Thyroid gland (tissue), 4 donors: ENCODE measurements around the gene LASP1NB. TPM values are rescaled to one million over a fixed set of nuclear protein-coding genes. Genes with fewer than 3 reads are reported as not detected.

Experiments
- DNase-seq, 2 donors: peaks; one replicate each; pipeline ENCODE4 v3.0.0-alpha.2; 2019
- H3K27ac ChIP-seq, 3 donors: fragments of 200-600 bp; sonication (generic); 1 replicate in 2 of 3; 2 replicates in 1 of 3; pipeline ENCODE4 v1.5.1; 2016 to 2019; ENCODE audit warnings: mild to moderate bottlenecking in 1 of 3, moderate library complexity in 1 of 3
- H3K27me3 ChIP-seq: fragments of 200-600 bp; sonication (generic); one replicate; pipeline ENCODE4 v1.5.1; 2019
- H3K36me3 ChIP-seq, 2 donors: fragments of 200-600 bp; sonication (generic); one replicate each; pipeline ENCODE4 v1.5.1; 2016 to 2019
- H3K4me1 ChIP-seq, 2 donors: fragments of 200-600 bp; sonication (generic); one replicate each; pipeline ENCODE4 v1.5.1; 2017 to 2019
- H3K4me3 ChIP-seq, 3 donors: fragments of 200-600 bp; sonication (generic); replicated peaks in 1 of 3; 1 replicate in 2 of 3; 2 replicates in 1 of 3; pipeline ENCODE4 v1.5.1; 2016; ENCODE audit warnings: mild to moderate bottlenecking in 1 of 3
- H3K9me3 ChIP-seq: fragments of 200-600 bp; sonication (generic); one replicate; pipeline ENCODE4 v1.5.1; 2017
- POLR2A ChIP-seq, 2 donors: fragments of 450-650 bp; IDR thresholded peaks; one replicate each; pipeline ENCODE4 v1.6.1; 2017; ENCODE audit warnings: antibody characterized with exemption in 2 of 2, mild to moderate bottlenecking in 2 of 2, moderate library complexity in 1 of 2
- WGBS, 2 donors: methylation state at CpG; one replicate each; pipeline ENCODE4 v1.1.5; 2017; 5-methylcytosine and 5-hydroxymethylcytosine counted together
- intact Hi-C: fragments of 100-400 bp; cut with DNase I; formaldehyde crosslinking; loops from one replicate; pipeline ENCODE4 v1.15.1; 2023
- microRNA-seq: library from miRNA; unstranded; fragments of <30 nt; microRNA quantifications from one replicate; pipeline ENCODE4, GENCODE V29; 2016
- small RNA-seq: library from RNA; depleted of rRNA; stranded (forward); fragments of <200 nt; gene quantifications from one replicate; pipeline ENCODE3, GENCODE V24; 2016
- total RNA-seq, 4 donors: library from RNA; depleted of rRNA; stranded (reverse); fragments of >200 nt; gene quantifications; one replicate each; pipeline ENCODE4 v1.2.3, GENCODE V29; 2016
- TF ChIP-seq, protein P1 (sequence below), 6 experiments: fragments of 200-600 bp in 3 of 6; fragments of 450-650 bp in 3 of 6; sonication (generic) in 3 of 6; IDR thresholded peaks; one replicate each; pipeline ENCODE4 v1.5.1; 2016 to 2019; ENCODE audit warnings: antibody characterized with exemption in 6 of 6, mild to moderate bottlenecking in 2 of 6, inconsistent platforms in 1 of 6, moderate library complexity in 1 of 6

Gene LASP1NB

DNA sequence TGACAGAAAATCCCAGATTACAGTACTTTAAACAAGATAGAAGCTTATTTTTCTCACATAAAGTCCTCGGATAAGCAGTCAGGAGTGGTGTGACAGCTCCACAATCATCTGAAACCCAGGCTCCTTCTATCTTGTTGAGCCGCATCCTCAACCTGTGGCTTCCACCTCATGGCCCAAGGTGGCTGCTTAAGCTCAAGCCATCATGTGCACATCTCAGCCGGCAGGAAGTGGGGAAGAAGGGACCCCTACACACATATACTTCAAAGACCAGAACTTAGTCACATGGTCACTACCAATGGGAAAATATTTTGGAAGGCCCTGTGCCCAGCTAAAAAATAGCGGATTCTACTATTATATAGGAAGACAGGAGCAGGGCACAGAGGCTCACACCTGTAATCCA, 52.8 kb downstream of the LASP1NB start:
- no peaks in the 10 kb centered on the region for H3K27me3 ChIP-seq
- H3K4me1 ChIP-seq, result peaks cover 0 to under 1% of the 10 kb centered on the region in 2 donors
- no peaks in the 10 kb centered on the region for H3K9me3 ChIP-seq
- no peaks in the 10 kb centered on the region for H3K36me3 ChIP-seq
- H3K27ac ChIP-seq, result no peak overlapping the region
- no peak overlapping the region for H3K4me3 ChIP-seq
- 94 to 98% methylated on average over 4 of the region's 4 CpGs for WGBS, 2 donors
- intact Hi-C loops, result no loop called here
- no peak for TF ChIP-seq POLR2A (IDR thresholded peaks at IDR 0.05)
- TF ChIP-seq, protein P1, sequence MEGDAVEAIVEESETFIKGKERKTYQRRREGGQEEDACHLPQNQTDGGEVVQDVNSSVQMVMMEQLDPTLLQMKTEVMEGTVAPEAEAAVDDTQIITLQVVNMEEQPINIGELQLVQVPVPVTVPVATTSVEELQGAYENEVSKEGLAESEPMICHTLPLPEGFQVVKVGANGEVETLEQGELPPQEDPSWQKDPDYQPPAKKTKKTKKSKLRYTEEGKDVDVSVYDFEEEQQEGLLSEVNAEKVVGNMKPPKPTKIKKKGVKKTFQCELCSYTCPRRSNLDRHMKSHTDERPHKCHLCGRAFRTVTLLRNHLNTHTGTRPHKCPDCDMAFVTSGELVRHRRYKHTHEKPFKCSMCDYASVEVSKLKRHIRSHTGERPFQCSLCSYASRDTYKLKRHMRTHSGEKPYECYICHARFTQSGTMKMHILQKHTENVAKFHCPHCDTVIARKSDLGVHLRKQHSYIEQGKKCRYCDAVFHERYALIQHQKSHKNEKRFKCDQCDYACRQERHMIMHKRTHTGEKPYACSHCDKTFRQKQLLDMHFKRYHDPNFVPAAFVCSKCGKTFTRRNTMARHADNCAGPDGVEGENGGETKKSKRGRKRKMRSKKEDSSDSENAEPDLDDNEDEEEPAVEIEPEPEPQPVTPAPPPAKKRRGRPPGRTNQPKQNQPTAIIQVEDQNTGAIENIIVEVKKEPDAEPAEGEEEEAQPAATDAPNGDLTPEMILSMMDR (IDR thresholded peaks at IDR 0.05), result no peak
- no peak for DNase-seq

Small RNAs within 50 kb of the gene (microRNA-seq; reads per million reads assigned to microRNA genes)
- gene MIR6779, result not detected

Small RNAs within 50 kb of the gene (small RNA-seq; reads per million reads assigned to genes)
- gene MIR6779, result not detected

Other genes starting within 250 kb of the LASP1NB start
- gene MLLT6, start 220.3 kb upstream of the LASP1NB start, total RNA-seq, result 100 to 1,000 TPM; 111 to 192 (median 115) TPM
- gene CISD3, start 195.3 kb upstream of the LASP1NB start, total RNA-seq, result 10 to 100 TPM; 12.4 to 29.0 (median 18.2) TPM
- 10 to 100 TPM in 2 of 4 donors, 1 to 10 TPM in 2; 8.5 to 13.5 (median 10.9) TPM for gene PCGF2, start 177.3 kb upstream of the LASP1NB start, total RNA-seq
- gene PSMB3, start 172.9 kb upstream of the LASP1NB start, total RNA-seq, result 100 to 1,000 TPM; 135 to 256 (median 222) TPM
- gene PIP4K2B, start 126.1 kb upstream of the LASP1NB start, total RNA-seq, result 10 to 100 TPM; 40.8 to 48.6 (median 43.8) TPM
- 10 to 100 TPM; 19.0 to 26.8 (median 22.1) TPM for gene CWC25, start 100.3 kb upstream of the LASP1NB start, total RNA-seq
- gene RPL23, start 71.9 kb upstream of the LASP1NB start, total RNA-seq, result 1,000 to 10,000 TPM; 1,055 to 2,735 (median 1,279) TPM
- 10 to 100 TPM; 69.3 to 77.5 (median 71.1) TPM for gene LASP1, start 55.6 kb upstream of the LASP1NB start, total RNA-seq
- gene FBXO47, start 41.8 kb downstream of the LASP1NB start, total RNA-seq, result not detected
- 10 to 100 TPM in 1 of 4 donors, 1 to 10 TPM in 3; 1.8 to 13.4 (median 6.4) TPM for gene PLXDC1, start 226.0 kb downstream of the LASP1NB start, total RNA-seq
- not detected for gene ARL5C, start 240.5 kb downstream of the LASP1NB start, total RNA-seq